GM18909 (cell line): Measurements from ENCODE around the gene CERS6.

Experiments used
- ATAC-seq: cut with Tn5 transposase; IDR thresholded peaks from one replicate; pipeline ENCODE4 v1.9.1; 2021; ENCODE audit warnings: mild to moderate bottlenecking; ENCODE audit not compliant: unreplicated experiment, poor library complexity

The CERS6 gene

GRCh38 chr2:168561991-168562390 lies 105.9 kb downstream of the CERS6 start:
- ATAC-seq = no peak

GRCh38 chr2:168562971-168563370 lies 106.9 kb downstream of the CERS6 start:
- ATAC-seq = no peak

GRCh38 chr2:168564641-168565040 lies 108.6 kb downstream of the CERS6 start:
- ATAC-seq = no peak

GRCh38 chr2:168565112-168565511 lies 109.0 kb downstream of the CERS6 start:
- no peak for ATAC-seq

- ATAC-seq = no peak
Measured at GRCh38 chr2:168565512-168565911, 109.4 kb downstream of the CERS6 start.

- ATAC-seq = no peak
Measured at GRCh38 chr2:168566974-168567665, 111.0 kb downstream of the CERS6 start.

GRCh38 chr2:168567836-168568235 lies 111.8 kb downstream of the CERS6 start:
- ATAC-seq = no peak

GRCh38 chr2:168568476-168569267 lies 112.6 kb downstream of the CERS6 start:
- no peak for ATAC-seq

- ATAC-seq = no peak
Measured at GRCh38 chr2:168571061-168571460, 115.0 kb downstream of the CERS6 start.

GRCh38 chr2:168573128-168573903 lies 117.2 kb downstream of the CERS6 start:
- ATAC-seq = no peak

- ATAC-seq = no peak
Measured at GRCh38 chr2:168574856-168575630, 119.0 kb downstream of the CERS6 start.

GRCh38 chr2:168577885-168578284 lies 121.8 kb downstream of the CERS6 start:
- ATAC-seq = no peak

GRCh38 chr2:168583064-168583709 lies 127.1 kb downstream of the CERS6 start:
- ATAC-seq = peak; percentile 65

- ATAC-seq = no peak
Measured at GRCh38 chr2:168583710-168584521, 127.8 kb downstream of the CERS6 start.

- peak; percentile 41 for ATAC-seq
Measured at GRCh38 chr2:168584911-168585310, 128.8 kb downstream of the CERS6 start.

GRCh38 chr2:168585700-168586099 lies 129.6 kb downstream of the CERS6 start:
- no peak for ATAC-seq

GRCh38 chr2:168587307-168587706 lies 131.2 kb downstream of the CERS6 start:
- ATAC-seq = no peak

- no peak for ATAC-seq
Measured at GRCh38 chr2:168589236-168590211, 133.5 kb downstream of the CERS6 start.
